NCI-H510A (cell line): ENCODE measurements around the gene RFTN2.
"Not testable (repeated sequence)": the region's sequence is repeated elsewhere in the genome, so short reads cannot be mapped to it uniquely, and the experiment has no call there.

Experiments used
- DNase-seq: peaks from one replicate; lab custom pipeline; 2025; lab: John Stamatoyannopoulos, UW

RFTN2 gene

DNA sequence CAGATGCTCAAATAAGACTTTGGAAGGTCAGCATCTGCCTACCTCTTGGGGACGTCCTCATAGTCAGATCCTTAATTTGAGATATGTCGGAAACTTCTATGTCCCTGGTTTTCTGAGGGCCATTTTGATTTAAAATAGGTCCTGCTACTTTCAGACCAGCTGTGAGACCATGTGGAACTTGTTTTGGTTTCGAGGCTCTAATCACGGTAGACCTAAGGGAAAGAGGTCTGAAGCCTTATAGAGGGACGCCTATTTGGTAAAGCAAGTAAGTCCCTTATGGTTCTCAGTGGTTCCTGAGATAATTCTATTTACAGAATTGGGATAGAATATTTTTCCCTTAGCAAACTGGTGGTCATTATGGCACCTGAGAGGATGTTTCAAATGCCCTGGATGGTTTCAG lies 75.1 kb downstream of the RFTN2 start:
- no peak for DNase-seq

DNA sequence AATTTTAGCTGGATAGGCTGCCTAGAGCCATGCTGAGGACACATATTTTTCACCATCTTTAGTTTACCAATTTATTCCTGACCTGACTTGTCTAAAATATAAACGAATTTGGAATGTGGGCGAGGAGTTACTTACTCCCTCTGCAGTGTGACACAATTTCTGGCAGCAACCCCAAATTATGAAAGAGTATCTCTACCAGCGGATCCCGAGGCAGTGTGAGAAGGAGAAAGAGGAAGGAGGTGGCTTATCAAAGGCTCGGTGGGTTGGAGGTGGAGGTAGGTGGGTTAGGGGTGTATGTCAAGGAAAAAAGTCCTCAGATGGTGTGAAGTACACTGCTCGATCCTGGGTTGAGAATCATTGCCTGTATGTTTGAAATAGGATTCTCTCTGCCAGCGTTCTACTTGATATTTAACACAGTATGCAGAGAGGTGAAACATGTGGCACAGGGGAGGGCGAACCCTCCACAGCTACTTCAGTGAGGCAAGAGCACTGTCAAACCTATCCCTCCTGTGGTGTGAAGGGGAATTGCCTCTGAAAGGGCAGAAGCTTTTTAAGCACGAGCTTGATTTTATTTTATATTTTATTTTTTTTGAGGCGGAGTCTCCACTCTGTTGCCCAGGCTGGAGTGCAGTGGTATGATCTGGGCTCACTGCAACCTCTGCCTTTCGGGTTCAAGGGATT lies 76.0 kb downstream of the RFTN2 start:
- DNase-seq = peak; percentile 11

DNA sequence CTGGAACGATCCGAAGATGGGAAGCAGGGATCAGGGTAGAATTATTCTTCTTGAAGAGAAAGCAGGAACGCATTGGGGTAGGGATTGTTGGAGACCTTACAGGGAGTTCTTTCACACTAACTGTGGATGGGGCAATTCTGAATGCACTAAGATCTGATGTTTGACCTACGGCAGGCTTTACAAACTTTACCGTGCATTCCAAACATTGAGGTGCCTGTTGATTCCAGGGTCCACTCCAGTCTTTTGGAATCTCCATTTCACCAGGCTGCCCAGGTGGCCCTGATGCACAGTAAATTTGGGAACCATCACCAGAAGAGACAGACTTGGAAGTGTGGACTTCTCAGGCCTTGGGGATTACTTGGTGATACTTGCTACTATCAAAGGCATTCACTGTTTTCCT lies 76.9 kb downstream of the RFTN2 start:
- DNase-seq = no peak

DNA sequence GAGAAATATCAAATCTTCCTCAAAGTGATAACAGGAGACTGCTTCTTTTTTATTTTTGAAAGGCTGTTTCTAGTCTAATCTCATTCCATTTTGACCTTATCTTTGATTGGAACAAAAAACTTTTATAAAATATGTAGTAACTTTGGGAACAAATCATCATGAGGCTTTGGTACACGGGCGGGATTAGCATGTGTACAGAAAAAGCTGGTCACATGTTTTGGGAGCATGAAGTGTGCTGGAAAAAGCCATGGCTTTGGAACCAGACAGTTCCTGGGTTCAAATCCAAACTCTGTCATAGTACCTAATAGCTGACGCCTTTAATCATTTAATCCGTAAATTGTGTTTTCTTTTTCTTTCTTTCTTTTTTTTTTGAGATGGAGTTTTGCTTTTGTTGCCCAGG lies 78.2 kb downstream of the RFTN2 start:
- DNase-seq = no peak

DNA sequence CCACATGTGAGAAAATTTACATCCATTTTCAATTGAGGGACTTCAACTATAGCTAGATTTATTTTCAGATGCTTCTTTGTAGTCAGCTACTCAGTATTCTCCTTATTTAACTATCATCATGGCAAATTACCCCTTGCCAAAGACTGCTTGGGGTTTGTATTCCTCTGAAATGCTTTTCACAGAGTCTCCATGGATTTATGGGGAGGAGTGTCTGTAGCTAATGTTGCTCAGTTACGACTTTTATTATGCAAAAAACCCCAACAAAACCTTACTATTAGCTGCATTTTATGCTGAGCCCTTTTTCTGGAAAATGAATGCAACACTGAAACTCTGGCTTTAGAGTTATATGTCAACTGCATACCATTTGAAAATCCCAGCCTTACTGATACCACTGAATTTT lies 78.6 kb downstream of the RFTN2 start:
- DNase-seq = no peak

DNA sequence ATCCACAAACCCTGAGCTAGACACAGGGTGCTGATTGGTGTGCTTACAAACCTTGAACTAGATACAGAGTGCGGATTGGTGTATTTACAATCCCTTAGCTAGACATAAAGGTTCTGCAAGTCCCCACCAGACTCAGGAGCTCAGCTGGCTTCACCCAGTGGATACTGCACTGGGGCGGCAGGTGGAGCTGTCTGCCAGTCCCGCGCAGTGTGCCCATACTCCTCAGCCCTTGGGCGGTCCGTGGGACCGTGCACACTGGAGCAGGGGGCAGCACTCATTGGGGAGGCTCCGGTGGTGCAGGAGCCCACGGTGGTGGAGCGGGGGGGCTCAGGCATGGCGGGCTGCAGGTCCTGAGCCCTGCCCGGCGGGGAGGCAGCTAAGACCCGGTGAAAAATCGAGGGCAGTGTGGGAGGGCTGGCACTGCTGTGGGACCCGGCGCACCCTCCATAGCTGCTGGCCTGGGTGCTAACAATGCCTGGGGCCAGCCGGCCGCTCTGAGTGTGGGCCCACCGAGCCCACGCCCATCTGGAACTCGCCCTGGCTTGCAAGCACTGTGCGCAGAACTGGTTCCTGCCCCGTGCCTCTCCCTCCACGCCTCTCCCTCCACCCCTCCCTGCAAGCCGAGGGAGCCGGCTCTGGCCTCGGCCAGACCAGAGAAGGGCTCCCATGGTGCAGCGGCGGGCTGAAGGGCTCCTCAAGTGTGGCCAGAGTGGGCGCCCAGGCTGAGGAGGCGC lies 83.9 kb downstream of the RFTN2 start:
- no peak for DNase-seq

DNA sequence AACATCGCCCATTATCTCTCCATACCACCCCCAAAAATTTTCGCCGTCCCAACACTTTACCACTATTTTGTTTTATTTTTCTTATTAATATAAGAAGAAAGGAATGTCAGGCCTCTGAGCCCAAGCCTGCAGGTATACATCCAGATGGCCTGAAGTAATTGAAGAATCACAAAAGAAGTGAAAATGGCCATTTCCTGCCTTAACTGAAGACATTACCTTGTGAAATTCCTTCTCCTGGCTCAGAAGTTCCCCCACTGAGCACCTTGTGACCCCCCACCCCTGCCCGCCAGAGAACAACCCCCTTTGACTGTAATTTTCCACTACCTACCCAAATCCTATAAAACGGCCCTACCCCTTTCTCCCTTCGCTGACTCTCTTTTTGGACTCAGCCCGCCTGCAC lies 88.1 kb downstream of the RFTN2 start:
- DNase-seq = not testable (repeated sequence)

DNA sequence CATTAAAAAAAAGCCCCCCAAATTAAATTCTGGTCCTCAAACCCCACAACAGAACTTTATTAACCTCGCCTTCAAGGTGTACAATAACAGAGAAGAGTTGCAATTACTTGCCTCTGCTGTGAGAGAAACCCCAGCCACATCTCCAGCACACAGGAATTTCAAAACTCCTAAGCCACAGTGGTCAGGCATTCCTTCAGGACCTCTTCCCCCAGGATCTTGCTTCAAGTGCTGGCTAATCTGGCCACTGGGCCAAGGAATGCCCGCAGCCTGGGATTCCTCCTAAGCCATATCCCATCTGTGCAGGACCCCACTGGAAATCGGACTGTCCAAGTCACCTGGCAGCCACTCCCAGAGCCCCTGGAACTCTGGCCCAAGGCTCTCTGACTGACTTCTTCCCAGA lies 95.2 kb downstream of the RFTN2 start:
- DNase-seq = not testable (repeated sequence)

DNA sequence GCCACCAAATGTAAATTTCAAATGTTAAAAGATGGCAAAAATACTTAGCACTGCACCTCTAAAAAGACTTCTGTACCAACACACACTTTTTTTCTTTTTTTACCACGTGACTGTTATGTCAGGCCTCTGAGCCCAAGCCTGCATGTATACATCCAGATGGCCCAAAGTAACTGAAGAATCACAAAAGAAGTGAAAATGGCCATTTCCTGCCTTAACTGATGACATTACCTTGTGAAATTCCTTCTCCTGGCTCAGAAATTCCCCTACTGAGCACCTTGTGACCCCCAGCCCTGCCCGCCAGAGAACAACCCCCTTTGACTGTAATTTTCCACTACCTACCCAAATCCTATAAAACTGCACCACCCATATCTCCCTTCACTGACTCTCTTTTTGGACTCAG lies 97.1 kb downstream of the RFTN2 start:
- not testable (repeated sequence) for DNase-seq

DNA sequence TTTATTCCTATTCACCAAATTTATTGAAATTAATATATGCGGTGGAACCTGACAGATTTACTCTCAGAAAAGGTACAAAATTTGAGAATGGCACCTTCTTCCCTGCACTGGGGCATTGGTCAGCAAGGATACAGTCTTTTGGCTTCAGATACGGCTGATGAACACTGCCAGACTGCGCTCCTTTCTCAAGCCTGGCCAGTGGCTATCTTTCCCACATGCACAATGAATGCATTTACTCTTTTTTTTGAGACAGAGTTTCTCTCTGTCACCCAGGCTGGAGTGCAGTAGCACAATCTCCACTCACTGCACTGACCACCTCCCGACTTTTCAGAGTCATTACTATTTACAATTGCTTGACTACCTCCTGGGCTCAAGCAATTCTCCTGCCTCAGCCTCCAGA lies 97.9 kb downstream of the RFTN2 start:
- DNase-seq = no peak

DNA sequence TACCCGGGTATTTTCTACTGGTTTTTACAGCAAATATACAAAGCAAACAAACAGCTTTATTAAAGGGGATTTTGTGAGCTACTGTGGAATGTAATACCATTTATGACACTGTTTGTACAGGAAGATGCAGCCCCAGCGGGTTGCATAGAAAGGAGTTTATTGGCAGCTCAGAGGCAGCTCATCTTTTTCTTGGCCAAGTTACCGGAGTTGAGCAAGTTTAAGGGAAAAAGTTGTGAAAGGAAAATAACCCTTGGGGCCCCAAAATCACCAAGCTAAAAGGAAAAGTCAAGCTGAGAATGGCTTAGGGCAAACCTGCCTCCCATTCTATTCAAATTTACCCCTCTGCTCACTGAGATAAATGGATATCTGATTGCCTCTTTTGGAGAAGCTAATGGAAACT lies 98.8 kb downstream of the RFTN2 start:
- DNase-seq = no peak

DNA sequence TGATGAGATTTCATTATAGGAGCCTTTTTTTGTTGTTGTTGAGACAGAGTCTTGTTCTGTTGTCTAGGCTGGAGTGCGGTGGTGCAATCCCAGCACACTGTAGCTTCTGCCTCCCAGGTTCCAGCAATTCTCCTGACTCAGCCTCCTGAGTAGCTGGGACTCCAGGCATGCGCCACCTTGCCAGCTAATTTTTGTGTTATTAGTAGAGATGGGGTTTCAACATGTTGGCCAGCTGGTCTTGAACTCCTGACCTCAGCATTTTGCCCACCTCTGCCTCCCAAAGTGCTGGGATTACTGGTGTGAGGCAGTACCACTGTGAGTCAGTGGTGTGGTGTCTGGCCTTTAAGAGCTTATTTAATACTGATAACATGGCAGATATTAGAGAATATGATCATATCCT lies 99.4 kb downstream of the RFTN2 start:
- DNase-seq = no peak

DNA sequence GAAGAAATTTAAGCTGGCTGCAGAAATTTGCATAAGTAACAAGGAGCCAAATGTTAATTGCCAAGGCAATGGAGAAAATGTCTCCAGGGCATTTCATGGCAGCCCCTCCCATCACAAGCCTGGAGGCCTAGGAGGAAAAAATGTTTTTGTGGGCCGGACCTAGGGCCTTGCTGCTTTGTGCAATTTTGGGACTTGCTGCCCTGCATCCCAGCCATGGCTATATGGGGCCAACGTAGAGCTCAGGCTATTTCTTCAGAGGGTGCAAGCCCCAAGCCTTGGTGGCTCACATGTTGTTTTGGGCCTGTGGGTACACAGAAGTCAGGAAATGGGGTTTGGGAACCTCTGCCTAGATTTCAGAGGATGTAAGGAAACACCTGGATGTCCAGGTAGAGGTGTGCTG lies 101.8 kb downstream of the RFTN2 start:
- DNase-seq = no peak

DNA sequence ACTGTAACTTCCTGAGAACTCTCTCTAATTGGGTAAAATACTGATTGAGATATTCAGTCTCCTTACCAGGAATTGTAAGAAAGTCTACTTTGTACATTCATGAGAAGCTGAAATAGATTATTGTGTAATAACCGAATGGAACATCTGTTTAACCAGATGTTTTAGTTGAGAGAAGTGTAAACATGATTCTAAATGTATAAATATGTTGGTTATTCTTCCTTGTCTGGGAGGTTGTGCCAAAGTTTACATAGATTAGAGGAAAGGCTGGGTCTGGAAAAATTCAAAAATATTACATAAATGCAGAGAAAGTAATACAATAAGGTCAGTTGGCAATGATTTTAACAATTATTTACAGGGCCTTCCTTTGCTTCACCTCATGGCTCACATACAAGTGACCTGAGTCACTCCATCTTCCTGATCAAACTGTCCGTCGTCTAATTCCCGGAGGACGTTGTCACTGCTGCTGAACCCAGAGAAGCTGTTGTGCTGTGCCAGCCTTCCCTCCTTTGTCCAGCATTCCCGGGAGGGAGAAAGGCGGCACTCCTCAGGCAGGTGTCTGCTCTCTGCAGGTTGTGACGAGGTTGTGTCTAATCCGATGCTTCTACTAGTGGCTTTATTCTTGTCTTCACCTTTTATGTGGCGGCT lies 103.6 kb downstream of the RFTN2 start:
- no peak for DNase-seq

DNA sequence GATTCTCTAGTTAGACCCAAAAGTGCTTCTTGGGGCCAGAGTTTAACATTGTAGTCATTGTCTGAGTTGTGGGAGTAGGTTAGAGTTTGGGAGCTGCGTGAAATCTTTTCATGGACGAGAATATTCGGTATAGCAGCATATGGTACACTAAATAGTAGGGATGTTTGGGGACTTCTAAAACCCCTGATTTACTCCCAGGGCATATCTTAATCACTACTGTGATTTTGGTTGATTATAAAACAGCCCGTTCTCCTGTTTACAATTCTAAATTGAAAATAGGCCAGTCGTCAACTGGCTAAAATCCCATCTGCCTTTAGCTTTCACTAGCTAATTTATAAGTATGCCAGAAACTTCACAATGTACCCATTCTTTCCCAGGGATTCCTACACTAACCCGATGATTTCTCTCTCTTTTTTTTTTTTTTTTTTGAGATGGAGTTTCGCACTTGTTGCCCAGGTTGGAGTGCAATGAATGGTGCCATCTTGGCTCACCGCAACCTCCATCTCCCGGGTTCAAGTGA lies 115.2 kb downstream of the RFTN2 start:
- DNase-seq = no peak

DNA sequence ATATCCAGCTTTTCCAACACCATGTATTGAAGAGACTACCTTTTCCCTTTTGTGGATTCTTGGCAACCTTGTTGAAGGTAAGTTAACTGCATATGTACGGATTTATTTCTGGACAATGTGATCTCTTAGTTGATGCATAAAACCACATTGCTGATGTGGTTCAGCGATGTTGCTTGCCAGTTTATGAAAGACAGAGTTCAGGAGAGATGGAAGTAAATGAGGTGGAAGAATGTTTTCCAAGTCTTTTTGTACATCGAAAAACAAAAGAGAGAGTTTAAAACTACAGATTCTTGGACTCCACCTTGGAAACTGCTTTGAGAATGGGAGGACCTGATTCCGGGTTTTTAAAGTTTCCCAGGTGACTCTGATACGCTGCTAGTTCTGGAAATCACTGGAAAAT lies 115.7 kb downstream of the RFTN2 start:
- DNase-seq = no peak

DNA sequence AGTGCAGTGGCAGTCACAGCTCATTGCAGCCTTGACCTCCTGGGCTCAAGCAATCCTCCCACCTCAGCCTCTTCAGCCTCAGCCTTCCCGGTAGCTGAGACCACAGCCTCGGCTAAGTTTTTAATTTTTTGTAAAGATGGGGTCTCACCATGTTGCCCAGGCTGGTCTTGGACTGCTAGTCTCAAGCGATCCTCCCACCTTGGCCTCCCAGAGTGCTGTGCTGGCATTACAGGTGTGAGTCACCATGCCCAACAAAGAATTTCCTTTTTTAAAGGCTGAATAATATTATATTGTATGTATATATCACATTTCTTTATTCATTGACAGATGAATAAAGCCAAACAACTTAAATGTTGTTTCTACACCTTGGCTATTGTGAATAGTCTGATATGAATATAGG lies 117.0 kb downstream of the RFTN2 start:
- no peak for DNase-seq

DNA sequence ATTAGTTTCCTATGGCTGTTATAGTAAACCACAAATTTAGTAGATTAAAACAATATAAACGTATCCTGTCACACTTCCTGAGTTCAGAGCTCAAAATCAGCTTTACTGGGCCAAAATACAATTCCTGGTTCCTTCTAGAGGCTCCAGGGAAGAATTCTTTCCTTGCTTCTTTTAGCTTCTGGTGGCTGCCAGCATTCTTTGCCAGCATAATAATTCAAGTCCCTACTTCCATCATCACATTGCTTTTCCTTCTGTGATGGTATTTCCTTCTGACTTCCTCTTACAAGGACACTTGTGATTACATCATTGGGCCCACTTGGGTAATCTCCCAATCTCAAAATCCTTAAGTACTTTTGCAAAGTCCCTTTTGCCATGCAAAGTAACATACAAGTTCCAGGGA lies 118.9 kb downstream of the RFTN2 start:
- no peak for DNase-seq

DNA sequence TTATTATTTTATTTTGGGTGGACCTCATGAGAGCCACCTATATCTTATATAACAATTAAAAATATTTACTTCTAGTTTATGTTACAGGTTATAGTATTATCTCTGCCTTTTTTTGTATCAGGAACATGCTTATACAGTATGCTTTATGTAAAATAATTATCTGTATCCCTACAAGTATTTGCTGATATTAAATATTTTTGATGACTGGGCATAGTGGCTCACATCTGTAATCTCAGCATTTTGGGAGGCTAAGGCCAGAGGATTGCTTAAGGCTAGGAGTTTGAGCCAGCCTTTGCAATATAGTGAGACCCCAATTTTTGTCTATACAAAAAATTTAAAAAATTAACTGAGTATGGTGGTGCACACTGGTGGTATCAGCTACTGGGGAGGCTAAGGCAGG lies 119.9 kb downstream of the RFTN2 start:
- no peak for DNase-seq

DNA sequence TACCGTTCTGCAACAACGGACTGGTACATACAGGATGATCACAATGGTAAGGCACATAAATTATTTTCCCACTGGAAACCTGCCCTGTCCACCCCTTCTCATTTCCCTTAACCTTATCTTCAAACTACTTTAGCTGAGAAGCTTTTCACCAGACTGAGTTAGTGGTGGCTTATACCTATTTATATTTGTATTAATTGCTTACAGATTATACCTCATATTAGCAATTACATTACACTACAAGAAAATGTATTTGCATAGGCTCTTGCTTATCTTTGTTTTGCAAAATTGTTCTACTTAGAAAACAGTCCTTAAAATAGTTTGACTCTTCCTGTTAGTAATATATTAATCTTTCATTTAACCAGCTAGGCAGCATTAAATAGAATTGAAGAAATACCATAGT lies 124.1 kb downstream of the RFTN2 start:
- DNase-seq = not testable (repeated sequence)

DNA sequence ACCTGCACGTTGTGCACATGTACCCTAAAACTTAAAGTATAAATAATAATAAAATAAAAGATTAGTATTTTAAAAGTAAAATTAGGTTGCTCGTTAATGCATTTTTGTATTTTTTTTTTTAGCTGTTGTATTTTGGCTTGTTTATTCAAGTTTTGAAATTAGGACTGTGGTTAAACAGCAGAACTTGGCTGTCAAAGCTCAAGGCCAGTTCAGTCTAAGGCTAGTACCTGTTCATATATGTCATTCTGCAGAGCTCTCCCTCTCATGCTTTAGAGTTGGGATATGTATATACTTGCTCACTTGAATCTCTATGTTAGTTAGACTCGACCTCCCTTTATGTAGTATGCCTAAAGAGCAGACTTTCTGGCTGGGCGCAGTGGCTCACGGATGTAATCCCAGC lies 126.8 kb downstream of the RFTN2 start:
- DNase-seq = no peak

DNA sequence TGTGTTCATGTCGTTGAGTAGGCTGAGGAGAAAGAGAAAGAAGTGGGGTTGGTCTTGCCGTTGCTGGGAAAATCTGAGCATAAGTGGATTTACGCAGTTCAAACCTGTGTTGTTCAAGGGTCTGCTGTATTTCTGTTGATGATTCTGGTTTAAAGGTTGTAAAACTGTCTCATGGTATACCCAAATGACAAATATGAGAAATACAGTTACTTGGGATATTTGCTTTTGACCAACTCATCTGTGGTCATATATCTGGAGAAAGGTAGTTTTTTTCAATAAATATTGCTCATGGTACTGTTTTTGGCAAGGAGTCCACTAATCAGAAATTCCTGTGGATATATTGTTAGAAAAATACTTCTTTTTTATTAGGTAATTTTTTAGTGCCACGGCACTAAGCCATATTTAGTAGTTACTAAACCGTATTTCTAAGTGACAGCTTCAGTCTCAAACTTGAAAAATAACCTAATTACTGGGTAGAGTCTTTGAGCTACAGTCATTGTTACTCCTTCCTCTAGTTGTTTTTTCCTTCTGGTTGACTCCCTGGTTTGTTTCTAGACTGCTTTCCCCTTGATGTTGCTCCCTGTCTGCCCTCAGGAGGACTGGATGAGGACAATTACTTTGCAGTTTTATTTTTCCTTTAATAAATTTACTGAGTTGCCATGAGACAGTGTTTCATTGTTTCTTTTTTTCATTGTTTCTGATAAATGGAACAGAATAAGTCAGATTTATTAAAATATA lies 128.1 kb downstream of the RFTN2 start:
- DNase-seq = no peak

DNA sequence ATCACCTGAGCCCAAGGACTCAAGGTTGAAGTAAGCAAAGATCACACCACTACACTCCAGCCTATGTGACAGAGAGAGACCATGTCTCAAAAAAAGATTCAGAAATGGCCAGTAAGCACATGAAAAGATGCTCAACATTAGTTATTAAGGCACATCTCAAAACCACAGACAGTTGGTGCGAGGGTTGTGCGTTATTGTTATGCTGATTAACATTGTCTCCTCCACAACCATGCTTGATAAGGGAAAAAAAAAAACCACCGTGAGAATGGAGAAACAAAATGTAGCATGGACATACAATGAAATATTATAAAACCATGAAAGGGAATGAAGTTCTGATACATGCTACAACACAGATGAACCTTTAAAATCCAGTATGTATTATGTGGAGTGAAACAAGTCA lies 132.2 kb downstream of the RFTN2 start:
- no peak for DNase-seq
